ENCODE results near the gene NHEJ1. TPM values are rescaled to one million over a fixed set of nuclear protein-coding genes. Genes with fewer than 3 reads are reported as not detected.

The NHEJ1 gene
- total and polyA plus RNA-seq, 2 of the 13 experiments (the other 11 are each of a cell fraction or from before 2014, with no cell fraction given), result 30.0 to 30.7 TPM

- TF ChIP-seq ARID5B (CRISPR knock-in tag; IDR thresholded peaks at IDR 0.05) (peak; percentile 88), ZNF460 (CRISPR knock-in tag; IDR thresholded peaks at IDR 0.05; ENCODE audit: borderline replicate concordance) (no peak; the same call in 1 of the 2 replicates), CHD4 (IDR thresholded peaks at IDR 0.05; ENCODE audit: borderline replicate concordance, low read length) (peak; percentile 30; the same call in 1 of the 2 replicates), ATF3 (CRISPR knock-in tag; IDR thresholded peaks at IDR 0.05) (no peak), ZFP62 (CRISPR knock-in tag; IDR thresholded peaks at IDR 0.05) (no peak), ZBTB33 (CRISPR knock-in tag; IDR thresholded peaks at IDR 0.05) (no peak; the same call in none of the 2 replicates), THYN1 (CRISPR knock-in tag; IDR thresholded peaks at IDR 0.05; ENCODE audit: borderline replicate concordance, low read depth) (no peak), SSRP1 (CRISPR knock-in tag; IDR thresholded peaks at IDR 0.05) (no peak; the same call in 1 of the 2 replicates), FOXJ3 (CRISPR knock-in tag; IDR thresholded peaks at IDR 0.05; ENCODE audit: borderline replicate concordance) (peak; percentile 76; the same call in 1 of the 2 replicates), PBX3 (CRISPR knock-in tag; IDR thresholded peaks at IDR 0.05; ENCODE audit: borderline replicate concordance) (no peak), PRDM15 (CRISPR knock-in tag; IDR thresholded peaks at IDR 0.05) (no peak), REPIN1 (CRISPR knock-in tag; IDR thresholded peaks at IDR 0.05; ENCODE audit: borderline replicate concordance, low read depth) (0 out of 2 replicates have a peak, but pooled peaks have one; percentile 32)
Observed at GRCh38 chr2:219207884-219208740, 47.5 kb upstream of the NHEJ1 start (continued).

Data from HepG2 (cell line).